Ectodermal cell (in vitro differentiated cells): Measurements from ENCODE around the gene EDN3.
"Not testable (repeated sequence)": the region's sequence is repeated elsewhere in the genome, so short reads cannot be mapped to it uniquely, and the experiment has no call there.

Source experiments
- H3K27ac ChIP-seq: 2 replicates; pipeline ENCODE4 v1.7.0; 2013; ENCODE audit warnings: mild to moderate bottlenecking, low read depth, low read length; ENCODE audit not compliant: insufficient read depth, poor library complexity, severe bottlenecking
- H3K27me3 ChIP-seq: 2 replicates; pipeline ENCODE4 v1.7.0; 2013; ENCODE audit warnings: mild to moderate bottlenecking, low read length; ENCODE audit not compliant: insufficient read depth, control insufficient read depth, poor library complexity, severe bottlenecking
- H3K36me3 ChIP-seq: one replicate; pipeline ENCODE4 v1.7.0; 2013; ENCODE audit warnings: low read length; ENCODE audit not compliant: control insufficient read depth, insufficient read depth
- H3K4me1 ChIP-seq: one replicate; pipeline ENCODE4 v1.7.0; 2013; ENCODE audit warnings: low read length; ENCODE audit not compliant: control insufficient read depth, insufficient read depth
- H3K4me3 ChIP-seq: 2 replicates; pipeline ENCODE4 v1.7.0; 2013; ENCODE audit warnings: low read depth, low read length, control low read depth; ENCODE audit not compliant: insufficient read depth
- H3K9me3 ChIP-seq: 2 replicates; pipeline ENCODE4 v1.7.0; 2013; ENCODE audit warnings: mild to moderate bottlenecking, low read length, moderate library complexity; ENCODE audit not compliant: control insufficient read depth
- WGBS, 2 experiments: methylation state at CpG; one replicate each; pipeline ENCODE4 v1.1.7; 2013; ENCODE audit warnings: missing lambda C conversion rate in 2 of 2; 5-methylcytosine and 5-hydroxymethylcytosine counted together

The EDN3 gene

DNA sequence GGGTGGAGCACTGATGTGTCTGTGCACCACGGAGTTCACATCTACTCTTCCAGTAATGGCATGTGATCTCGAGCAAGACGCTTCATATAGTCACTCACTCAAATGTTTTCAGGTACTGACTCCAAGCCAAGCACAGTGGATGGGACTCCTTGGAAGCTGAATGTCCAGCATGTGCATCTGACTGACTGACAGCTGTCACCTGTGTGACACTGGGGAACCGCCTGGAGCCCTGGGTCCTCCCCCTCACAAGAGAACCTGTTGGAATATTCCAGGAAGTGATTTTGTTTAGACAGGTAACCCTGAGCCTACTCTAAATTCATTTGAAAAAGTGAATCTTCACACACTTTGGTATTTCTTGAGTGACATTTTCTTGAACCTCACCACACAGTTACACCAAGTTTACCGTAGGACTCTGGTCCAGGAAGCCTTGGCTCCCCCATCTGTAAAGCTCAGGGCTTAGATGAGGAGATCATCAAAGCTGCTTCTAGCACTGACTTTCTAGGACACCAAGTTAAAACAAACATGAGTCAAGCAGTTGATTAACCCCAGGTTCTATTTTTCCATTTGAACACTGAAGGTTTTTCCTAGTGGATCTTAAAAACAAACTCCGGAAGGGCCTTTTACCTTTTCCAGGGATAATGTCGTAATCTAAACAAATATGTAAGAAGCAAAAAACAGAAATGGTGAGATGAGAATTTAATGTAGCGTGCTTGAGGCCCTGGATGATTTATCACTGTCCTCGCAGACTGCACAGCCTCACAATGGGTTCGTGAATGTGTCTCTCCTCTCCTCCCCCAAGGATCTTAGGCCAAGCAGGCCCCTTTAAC lies 50.1 kb downstream of the EDN3 start:
- 88% methylated on average over 10 of the region's 10 CpGs for WGBS, 2 experiments

DNA sequence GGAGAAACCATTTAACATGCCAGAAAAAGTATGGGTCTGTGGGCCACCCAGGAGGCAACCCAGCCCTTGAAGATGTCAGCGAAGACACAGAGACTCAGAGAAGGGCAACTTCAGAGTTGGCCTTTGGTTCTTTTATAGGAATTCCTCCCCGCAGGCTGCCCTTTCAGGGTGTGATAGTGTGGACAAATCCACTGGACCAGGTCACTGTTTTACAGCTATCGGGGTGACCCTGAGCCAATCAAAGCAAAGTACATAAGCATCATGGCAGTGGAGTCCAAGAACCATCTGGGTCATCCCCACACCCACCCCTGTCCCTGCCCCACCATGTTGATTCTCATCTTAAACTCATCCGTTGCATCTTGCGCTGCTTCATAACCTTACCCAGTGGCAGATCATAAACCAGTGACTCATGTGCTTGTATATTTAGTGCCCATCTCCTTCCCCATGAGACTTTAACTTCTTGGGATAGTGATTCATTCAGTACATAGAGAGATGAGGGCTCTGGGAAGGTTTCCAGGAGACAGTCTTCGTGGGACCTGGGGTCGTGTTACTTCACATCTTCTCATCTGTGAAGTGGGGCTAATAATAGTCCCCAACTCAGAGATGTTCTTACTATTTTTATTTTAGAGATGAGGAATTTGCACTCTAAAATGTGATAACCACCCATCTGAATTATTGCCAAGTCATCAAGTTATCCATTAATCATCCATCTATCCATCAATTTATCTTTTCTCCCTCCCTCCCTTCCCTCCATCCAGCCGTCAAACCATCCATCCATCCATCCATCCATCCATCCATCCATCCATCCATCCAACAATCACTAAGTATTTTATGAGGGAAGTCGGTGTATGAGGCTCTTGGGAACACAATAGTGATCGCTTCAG lies 51.0 kb downstream of the EDN3 start:
- H3K36me3 ChIP-seq: no peaks in the 10 kb centered on the region
- H3K4me3 ChIP-seq: no peak overlapping the region
- no peaks in the 10 kb centered on the region for H3K9me3 ChIP-seq
- H3K4me1 ChIP-seq: no peaks in the 10 kb centered on the region
- H3K27ac ChIP-seq: no peak overlapping the region
- peaks cover 4% of the 10 kb centered on the region for H3K27me3 ChIP-seq
- whole genome bisulfite sequencing, 2 experiments: 92 to 94% methylated on average over 7 to 8 of the region's 10 CpGs

More for the DNA sequence above, 50.1 kb downstream of the EDN3 start:
- Histone ChIP-seq H3K9me3 (no peaks in the 10 kb centered on the region), H3K27ac (no peak overlapping the region), H3K4me1 (no peaks in the 10 kb centered on the region), H3K36me3 (no peaks in the 10 kb centered on the region), H3K4me3 (no peak overlapping the region), H3K27me3 (peaks cover 4% of the 10 kb centered on the region)

DNA sequence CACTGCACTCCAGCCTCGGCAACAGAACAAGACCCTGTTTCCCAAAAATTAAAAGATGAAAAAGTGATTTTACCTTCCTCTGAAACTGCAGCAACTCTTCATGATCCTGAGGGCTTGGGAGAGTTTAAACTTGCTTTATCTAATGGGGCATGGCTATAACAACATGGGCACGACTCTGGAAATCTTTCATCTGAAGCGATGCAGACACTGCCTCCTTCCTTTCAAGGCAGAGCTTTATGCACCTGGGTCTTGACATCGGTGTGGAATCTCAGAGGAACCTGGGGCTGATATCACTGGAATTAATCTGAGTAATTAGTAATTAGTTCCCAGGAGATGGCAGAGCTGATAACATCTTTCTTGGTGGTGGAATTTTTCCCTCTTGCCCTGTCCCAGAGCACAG lies 52.1 kb downstream of the EDN3 start:
- H3K9me3 ChIP-seq: no peaks in the 10 kb centered on the region
- WGBS, 2 experiments: 93 to 97% methylated on average over 4 of the region's 4 CpGs
- no peak overlapping the region for H3K4me3 ChIP-seq
- peaks cover 4% of the 10 kb centered on the region for H3K27me3 ChIP-seq
- H3K27ac ChIP-seq: no peak overlapping the region
- no peaks in the 10 kb centered on the region for H3K4me1 ChIP-seq
- H3K36me3 ChIP-seq: no peaks in the 10 kb centered on the region

DNA sequence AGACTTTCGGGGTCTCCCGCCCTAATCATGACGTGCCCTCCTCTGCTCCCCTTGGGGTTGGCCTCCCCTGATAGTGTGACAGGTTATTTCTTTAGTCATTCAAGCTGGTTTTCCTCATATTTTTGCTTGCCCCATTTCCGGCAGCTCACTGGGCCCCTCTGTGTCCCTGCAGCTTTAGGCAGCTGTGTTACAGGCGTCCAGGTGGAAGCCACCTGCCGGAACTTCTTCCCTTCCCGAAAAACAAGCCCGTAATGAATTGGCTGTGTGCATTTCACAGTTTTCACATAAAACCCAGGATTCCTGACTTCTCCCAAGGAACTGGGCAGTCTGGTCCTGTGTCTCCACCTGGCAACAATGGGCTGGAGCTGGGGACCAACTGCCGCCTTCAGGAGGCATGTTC lies 52.6 kb downstream of the EDN3 start:
- H3K4me3 ChIP-seq: no peak overlapping the region
- H3K9me3 ChIP-seq: no peaks in the 10 kb centered on the region
- no peaks in the 10 kb centered on the region for H3K4me1 ChIP-seq
- WGBS, 2 experiments: 91 to 95% methylated on average over 9 of the region's 9 CpGs
- H3K27ac ChIP-seq: no peak overlapping the region
- no peaks in the 10 kb centered on the region for H3K36me3 ChIP-seq
- H3K27me3 ChIP-seq: peaks cover 4% of the 10 kb centered on the region

DNA sequence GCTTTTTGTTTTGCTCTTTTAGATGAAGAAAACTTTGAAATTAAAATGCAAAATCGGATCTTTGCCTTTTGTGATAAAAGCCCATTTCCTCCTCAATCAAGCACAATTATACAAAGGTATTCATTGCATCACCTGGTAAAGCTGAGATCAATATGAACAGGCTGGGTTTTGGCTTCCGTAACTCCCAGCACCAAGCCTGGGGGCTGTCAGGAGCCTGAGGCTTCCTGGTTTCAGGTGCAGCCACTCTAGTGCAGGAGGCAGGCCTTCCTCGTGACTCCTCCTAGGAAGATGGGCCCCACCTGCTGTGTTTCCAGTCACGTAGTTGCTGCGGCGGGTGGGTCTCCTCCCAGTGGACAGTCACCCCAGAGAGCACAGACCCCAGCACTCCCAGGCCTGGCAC lies 54.0 kb downstream of the EDN3 start:
- Histone ChIP-seq H3K27ac (no peak overlapping the region), H3K9me3 (no peaks in the 10 kb centered on the region), H3K27me3 (peaks cover 5% of the 10 kb centered on the region), H3K4me3 (no peak overlapping the region), H3K36me3 (no peaks in the 10 kb centered on the region), H3K4me1 (no peaks in the 10 kb centered on the region)
- WGBS, 2 experiments: 83 to 84% methylated on average over 6 of the region's 6 CpGs

DNA sequence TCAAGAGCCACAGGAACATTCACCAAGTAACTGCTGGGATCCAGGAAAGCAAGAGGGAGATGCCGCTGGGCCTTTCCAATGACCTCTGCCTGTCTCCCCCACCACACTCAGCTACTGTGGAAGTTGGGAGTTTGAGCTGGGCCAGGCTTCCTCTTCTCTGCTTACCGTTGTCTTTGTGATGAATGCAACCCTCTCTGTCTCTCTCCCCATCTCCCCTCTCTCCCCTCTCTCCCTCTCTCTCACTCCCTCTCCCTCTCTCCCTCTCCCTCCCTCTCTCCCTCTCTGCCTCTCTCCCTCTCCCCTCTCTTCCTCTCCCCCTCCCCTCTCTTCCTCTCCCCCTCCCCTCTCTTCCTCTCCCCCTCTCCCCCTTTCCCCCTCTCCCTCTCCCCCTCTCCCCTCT lies 54.8 kb downstream of the EDN3 start:
- Histone ChIP-seq H3K36me3 (no peaks in the 10 kb centered on the region), H3K4me1 (peaks cover 6% of the 10 kb centered on the region), H3K27me3 (peaks cover 12% of the 10 kb centered on the region), H3K4me3 (no peak overlapping the region), H3K27ac (no peak overlapping the region), H3K9me3 (no peaks in the 10 kb centered on the region)
- 85 to 90% methylated on average over 2 of the region's 2 CpGs for WGBS, 2 experiments

DNA sequence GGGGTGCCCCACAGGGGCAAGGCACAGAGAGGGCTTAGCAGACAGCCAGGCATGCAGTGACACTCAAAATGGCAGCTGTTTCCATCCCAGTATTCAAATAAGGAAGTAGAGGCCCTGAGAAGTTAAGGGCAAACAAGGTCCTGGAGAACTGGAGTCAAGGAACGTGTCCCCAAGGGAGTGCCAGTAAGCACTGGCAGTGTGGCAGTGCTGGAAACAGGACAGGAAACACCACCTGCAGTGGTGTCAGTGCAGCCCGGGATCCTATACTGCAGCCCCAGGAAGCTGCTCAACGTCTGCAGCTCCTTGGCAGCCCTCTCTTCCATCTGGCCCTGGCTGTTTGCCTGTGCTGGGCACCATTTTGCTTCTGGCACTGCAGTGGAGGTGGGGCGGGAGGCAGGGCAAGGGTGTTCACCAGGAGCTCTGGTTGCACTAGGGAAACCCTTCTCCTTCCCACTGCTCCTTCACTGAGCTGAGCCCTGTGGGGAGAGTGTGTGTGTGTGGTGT lies 56.3 kb downstream of the EDN3 start:
- Histone ChIP-seq H3K4me3 (no peak overlapping the region), H3K27me3 (peaks cover 20% of the 10 kb centered on the region), H3K36me3 (no peaks in the 10 kb centered on the region), H3K27ac (no peak overlapping the region), H3K9me3 (no peaks in the 10 kb centered on the region), H3K4me1 (peaks cover 10% of the 10 kb centered on the region)
- WGBS, 2 experiments: 87 to 88% methylated on average over 4 of the region's 4 CpGs

DNA sequence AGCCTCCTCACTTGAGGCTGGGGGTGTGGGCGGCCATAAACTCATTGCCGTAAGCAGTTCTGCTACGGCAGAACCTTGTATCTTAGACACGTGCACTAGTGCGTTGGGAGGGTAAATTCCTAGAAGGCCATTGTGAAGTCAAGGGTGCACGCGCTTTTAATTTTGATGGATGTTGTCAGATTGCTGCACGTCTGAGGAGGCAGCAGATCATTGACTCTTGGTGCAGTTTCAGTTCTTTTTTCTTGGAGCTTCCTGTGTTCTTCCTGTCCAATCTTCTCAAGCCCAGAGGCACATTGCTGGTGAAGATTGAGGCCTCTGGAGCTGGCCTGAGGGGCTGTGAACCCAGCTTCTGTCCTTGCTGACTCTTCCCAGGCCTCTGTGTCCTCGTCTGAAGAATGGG lies 58.4 kb downstream of the EDN3 start:
- Histone ChIP-seq H3K27me3 (peaks cover 23% of the 10 kb centered on the region), H3K4me1 (peaks cover 18% of the 10 kb centered on the region)
- H3K36me3 ChIP-seq, H3K27ac ChIP-seq, H3K4me3 ChIP-seq, H3K9me3 ChIP-seq: not testable (repeated sequence)
- WGBS, 2 experiments: 96 to 98% methylated on average over 1 to 3 of the region's 9 CpGs

DNA sequence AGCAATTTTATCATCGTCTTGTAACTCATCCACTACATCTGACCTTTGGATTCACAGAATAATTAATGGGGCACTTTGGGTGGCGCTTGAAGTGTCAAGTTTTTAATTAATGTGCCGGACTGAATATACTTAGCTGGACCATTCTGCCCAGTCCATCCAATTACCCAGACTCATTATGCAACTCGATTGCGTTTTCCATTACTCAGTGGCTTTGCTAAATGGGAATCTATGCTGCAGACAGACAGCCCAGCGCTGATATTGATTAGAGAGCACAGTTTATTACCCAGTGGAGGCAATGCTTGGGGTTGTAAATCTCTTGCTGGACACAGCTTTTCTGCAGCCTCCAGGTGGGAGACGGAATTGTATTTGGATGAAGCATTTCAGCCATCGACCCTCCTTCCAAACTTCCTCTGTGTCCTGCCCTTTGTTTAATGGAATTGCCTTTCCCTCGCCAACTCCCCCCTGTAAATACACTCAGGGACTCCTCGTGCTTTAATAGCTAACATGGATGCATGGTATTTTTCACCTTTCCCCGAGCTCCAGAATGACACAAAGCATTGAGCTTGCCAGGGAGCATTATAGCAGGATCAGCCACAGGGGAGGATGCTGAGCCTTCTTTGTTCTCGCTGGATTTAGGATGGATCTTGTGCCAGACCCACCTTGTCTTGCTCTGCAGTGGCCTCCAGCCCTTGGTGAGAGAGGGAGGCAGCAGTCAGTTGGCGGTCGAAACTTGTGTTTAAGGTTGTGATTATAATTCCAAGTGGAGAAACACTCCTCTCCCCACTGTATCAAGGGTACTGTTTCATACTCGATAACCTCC lies 59.7 kb downstream of the EDN3 start:
- no peaks in the 10 kb centered on the region for H3K9me3 ChIP-seq
- H3K4me1 ChIP-seq: peaks cover 24% of the 10 kb centered on the region
- peaks cover 29% of the 10 kb centered on the region for H3K27me3 ChIP-seq
- no peaks in the 10 kb centered on the region for H3K36me3 ChIP-seq
- no peak overlapping the region for H3K4me3 ChIP-seq
- 70 to 79% methylated on average over 13 to 15 of the region's 15 CpGs for WGBS, 2 experiments
- no peak overlapping the region for H3K27ac ChIP-seq
